NCI-H128 (cell line): ENCODE measurements around the gene ANKRD55.
"Not testable (repeated sequence)": the region's sequence is repeated elsewhere in the genome, so short reads cannot be mapped to it uniquely, and the experiment has no call there.

Experiments
- DNase-seq: peaks from one replicate; lab custom pipeline; 2025; ENCODE audit not compliant: unreplicated experiment; lab: John Stamatoyannopoulos, UW

ANKRD55 gene

DNA sequence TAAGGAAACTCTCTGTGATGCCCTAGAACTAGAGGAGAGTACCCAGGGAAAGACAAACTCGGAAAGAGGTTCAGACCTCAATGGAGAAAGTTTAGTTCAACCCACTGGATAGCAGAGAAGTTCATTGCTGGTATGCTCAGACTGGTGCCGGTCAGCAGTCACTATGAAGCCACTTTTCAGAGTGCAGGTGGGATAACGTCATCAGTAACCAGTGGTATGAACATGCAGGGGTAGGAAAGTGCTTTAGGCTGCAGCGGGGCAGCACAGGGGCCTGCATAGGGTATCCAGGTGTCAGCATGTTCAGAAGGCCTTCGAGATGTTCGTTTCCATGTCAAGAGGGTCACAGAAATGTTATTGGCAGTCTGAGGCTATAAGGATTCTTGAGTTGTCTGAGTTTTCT is 20.8 kb upstream of the ANKRD55 start:
- DNase-seq, result no peak

DNA sequence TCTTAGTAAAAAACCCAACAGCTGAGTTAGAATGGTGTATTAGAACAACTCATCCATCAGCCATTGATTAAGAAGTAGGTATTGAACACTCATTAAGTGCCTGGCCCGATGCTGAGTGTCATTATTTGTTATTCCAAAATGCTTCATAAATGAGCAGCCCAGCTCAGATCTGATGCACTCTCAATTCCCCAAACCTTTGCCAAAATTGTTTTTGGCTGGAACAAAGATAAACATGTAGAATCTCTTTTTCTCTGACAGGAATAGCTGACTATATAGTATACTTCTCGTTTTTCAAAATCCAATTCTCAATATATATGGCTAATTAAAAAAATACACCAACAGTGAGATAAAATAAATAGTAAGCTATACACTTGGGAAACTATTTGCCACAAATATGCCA is 20.0 kb upstream of the ANKRD55 start:
- no peak for DNase-seq

DNA sequence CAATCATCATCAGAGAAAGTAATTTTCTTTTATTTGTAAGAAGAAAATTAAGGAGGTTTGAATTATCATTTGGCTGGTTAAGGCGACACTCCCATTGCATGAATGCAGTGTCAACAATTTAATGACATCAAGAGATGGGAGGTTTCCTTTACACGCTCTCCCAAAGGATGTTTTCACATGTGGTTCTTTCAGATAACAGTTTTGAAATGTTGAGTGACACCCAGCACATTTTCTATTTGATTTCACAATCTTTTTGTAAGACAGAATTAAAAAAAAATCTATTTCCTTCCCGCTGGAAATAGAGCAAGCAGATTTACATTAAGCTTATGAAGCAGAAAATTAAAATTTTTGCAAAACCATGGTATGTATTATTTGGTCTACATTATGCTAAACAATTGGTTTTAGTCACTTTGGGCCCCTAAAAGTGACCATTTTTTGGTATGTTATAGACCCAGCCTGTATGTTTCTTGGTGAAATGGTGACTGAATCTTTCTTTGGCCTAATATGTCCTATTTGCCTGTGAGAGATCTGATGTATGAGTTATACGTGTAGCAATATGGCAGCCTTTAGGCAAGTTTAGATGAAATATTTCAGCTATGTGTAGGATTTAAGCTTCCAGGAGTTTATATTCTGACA is 18.9 kb upstream of the ANKRD55 start:
- DNase-seq, result no peak

DNA sequence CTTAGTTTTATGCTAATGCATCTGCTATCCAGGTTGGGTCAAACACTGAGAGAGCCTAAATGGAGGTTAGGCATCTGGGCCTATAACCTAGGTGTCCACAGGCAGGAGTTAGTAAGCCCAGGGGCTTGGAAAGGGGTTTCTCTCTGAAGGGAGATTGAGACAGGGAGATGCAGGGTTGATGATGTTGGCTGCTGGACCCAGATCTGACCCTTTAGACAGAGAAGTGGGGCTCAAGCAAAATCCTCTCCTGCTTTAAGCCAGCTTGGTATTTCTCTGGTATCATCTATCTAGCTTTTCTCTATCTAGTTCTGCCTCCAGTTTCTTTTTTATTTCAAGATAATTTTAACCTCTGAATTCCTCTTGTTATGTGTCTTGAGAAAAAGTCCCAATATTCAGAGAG is 18.3 kb upstream of the ANKRD55 start:
- DNase-seq, result no peak

DNA sequence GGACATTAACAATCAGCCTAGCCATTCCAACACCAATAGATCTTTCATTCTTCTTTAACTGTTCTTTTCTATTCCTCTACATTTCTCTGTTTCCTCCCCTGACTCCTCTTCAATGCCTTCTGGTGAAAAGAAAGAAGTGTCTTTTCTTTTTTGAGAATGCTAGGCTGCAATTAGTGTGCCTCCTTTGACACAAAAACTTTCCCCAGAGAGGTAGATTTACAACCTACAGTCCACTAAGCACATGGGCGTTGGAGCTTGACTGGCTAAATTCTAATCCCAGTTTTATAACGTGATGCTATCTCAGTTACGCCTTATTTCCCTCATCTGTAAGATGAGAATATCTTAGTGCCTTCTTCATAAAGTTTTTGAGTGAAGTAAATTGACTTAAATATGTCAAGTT is 16.9 kb upstream of the ANKRD55 start:
- no peak for DNase-seq

DNA sequence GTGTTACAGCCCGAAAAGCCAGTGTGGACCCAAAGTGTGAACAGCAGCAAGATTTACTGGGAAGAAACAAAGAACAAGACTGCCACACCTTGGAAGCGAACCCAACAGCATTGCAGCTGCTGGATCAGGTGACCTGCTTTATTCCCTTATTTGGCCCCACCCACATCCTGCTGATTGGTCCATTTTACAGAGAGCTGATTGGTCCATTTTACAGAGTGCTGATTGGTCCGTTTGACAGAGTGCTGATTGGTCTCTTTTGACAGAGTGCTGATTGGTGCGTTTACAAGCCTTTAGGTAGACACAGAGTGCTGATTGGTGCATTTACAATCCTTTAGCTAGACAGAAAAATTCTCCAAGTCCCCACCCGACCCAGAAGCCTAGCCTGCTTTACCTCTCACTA is 16.0 kb upstream of the ANKRD55 start:
- DNase-seq, result not testable (repeated sequence)

DNA sequence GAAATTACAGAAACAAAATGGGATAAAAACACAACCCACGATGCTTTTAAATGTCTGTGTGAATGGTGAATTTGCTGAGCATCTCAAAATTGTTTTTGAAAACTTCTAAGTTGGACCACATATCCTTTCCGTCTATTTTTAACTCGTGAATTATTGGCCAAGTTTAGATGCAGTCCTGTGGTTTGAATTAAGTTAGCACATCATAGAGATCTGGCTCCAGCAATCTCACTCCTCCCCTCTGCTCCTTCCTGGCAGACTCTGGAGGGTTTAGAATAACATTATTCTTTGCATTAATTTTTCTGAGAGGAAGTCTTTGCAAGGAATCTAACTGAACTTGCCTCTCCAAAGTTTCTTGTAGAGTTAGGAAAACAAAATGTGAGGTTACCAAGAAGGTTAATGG is 14.5 kb upstream of the ANKRD55 start:
- DNase-seq, result no peak

DNA sequence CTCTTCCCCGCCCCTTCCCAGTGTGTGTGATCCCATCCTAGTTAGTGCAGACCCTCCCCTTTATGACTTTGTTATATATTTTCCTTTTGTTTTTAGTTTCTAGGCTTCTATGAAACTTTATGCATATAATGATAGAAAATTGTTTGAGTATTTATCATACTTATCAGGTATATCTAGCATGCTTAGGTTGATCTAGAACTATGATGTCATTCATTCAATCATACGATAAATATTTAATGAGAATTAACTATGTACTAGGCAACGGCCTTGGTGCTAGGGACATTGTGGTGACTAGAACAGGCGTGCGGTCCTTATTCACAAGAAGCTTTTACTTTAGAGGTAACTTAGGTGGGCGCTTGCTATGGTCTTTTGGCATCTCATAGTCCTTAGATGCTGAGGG is 13.6 kb upstream of the ANKRD55 start:
- DNase-seq, result no peak

DNA sequence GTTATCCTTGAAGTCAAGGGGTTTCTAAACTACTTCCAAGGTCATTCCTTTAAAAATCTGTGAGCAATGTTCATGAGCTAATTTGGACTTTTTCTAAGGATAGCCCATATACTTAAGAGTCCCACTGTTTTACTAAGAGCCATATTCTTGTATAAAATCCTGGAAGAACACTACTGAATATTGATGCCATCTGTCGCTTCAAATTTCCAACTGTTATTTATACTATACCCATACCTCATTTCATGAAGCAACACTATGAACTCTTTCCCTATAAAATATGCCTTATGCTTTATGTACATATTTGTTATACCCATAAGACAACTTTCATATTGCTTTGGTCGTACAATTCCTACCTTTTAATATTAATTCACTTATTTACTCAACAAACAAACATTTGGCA is 12.4 kb upstream of the ANKRD55 start:
- DNase-seq, result no peak

DNA sequence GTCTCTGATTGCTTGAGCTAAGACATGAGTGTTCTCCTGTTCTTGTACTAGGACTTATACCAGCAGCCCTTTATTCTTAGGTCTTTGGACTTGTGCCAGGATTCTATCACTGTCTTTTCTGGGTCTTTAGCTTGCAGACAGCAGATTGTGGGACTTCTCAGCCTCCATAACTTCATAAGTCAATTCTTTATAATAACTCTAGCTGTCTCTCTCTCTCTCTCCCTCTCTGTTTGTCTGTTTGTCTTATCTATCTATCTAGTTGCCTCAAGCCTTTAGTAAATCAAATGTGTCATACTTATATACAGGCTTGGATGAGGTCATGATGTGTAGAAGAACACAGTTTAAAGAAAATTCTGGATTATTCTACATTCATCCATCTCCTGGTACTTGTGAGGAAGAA is 11.5 kb upstream of the ANKRD55 start:
- DNase-seq, result no peak

DNA sequence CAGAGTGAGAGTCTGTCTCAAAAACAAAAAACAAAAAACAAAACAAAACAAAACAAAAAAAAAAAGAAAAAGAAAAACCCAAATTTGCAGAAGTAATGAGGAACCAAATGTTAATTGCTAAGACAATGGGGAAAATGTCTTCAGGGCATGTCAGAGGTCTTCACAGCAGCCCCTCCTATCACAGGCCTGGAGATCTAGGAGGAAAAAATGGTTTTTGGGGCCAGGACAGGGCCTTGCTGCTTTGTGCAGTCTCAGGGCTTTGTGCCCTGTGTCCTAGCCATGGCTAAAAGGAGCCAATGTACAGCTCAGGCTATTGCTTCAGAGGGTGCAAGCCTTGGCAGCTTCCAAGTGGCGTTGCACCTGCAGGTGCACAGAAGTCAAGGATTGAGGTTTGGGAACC is 9.1 kb upstream of the ANKRD55 start:
- DNase-seq, result not testable (repeated sequence)

DNA sequence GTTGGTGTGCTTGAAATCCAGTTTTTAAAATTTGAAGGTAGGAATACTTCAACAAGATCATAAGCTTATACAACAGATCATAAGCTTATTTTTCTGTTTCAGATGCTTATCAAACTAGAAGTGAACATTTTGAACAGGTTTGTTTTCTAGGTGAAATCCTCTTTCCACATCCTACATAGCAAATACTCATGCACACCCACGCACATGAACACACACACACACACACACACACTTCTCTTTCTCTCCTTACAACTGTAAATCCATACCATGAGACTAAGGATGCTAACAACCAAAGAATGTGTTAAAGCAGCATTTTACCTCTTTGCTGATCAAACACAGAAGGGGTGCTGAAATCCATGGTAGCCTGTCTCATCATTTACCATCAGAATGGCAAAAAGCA is 592 bp downstream of the ANKRD55 start:
- no peak for DNase-seq

DNA sequence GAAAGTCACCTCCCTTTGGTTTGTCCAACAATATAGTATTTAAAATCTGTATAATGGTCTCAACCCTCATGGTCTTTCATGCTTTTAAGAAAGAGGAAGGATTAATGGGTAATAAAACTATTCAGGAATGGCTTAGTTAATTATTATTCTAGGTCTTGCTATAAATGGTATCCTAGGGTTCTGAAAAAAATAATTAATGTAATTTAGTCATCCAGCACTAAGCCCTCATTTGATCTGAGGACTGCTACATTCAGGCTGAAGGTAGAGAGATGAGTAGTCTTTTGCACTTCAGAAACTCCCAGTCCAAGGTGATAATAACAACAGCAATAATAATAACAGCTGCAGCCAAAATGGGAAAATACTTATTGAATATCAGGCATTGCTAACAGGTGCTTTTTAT is 2.6 kb downstream of the ANKRD55 start:
- no peak for DNase-seq

DNA sequence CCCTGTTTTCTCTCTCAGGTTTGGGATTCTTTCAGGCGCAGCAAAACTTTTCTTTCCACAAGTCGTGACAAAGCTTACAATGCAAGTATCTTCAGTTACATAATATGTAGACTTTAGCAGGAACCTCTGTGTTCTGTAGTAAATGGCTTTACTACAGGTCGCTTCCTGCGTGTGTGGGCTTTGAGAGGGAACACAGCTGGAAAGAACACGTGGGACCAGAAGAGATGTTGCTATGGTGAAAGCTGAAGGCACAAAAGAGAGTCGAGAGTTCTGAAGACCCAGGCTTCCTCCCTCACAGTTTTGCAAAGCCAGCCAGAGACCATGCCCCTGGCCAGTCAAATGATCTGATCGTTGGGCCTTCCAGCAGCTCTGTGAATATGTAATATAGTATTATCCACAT is 4.0 kb downstream of the ANKRD55 start:
- DNase-seq, result no peak

DNA sequence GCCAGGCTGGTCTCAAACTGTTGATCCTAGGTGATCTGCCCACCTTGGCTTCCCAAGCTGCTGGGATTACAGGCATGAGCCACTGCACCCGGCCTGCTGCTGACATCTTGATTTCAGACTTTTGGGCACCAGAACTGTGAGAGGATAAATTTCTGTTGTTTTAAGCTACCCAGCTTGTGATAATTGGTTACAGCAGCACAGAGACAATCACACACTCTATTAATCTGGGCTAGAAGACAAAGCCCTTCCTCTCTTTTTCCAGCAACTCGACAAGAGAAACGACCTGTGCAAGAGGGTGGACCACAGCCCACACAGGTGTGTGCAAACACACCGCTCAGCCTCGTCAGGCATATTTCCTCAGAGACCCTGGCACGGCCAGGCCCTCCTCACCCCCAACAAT is 4.5 kb downstream of the ANKRD55 start:
- DNase-seq, result no peak

DNA sequence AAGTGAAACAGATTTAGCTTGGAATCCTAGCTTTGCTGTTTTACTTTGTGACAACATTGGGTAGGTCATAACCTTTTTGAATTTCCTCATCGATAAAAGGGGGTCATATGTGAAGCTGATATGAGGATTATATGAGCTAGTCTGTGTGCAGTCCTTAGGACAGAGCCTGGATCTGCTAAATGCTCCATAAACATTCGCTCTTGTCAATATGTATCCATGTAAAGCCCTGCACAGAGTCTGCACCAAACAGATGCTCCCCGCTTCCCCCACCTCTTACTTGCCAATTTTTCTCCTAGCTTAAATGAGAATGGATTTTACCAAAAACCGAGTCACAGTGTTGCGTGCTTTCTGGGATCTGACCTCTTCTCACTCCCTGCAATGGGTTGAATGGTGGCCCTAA is 5.4 kb downstream of the ANKRD55 start:
- no peak for DNase-seq

DNA sequence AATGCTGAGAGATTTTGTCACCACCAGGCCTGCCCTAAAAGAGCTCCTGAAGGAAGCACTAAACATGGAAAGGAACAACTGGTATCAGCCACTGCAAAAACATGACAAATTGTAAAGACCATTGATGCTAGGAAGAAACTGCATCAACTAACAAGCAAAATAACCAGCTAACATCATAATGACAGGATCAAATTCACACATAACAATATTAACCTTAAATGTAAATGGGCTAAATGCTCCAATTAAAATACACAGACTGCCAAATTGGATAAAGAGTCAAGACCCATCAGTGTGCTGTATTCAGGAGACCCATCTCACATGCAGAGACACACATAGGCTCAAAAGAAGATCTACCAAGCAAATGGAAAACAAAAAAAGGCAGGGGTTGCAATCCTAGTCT is 9.8 kb downstream of the ANKRD55 start:
- DNase-seq, result not testable (repeated sequence)

DNA sequence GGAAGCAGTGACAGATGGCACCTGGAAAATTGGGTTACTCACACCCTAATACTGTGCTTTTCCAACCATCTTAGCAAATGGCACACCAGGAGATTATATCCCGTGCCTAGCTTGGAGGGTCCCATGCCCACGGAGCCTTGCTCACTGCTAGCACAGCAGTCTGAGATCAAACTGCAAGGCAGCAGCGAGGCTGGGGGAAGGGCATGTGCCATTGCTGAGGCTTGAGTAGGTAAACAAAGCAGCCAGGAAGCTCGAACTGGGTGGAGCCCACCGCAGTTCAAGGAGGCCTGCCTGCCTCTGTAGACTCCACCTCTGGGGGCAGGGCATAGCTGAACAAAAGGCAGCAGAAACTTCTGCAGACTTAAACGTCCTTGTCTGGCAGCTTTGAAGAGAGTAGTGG is 11.5 kb downstream of the ANKRD55 start:
- not testable (repeated sequence) for DNase-seq

DNA sequence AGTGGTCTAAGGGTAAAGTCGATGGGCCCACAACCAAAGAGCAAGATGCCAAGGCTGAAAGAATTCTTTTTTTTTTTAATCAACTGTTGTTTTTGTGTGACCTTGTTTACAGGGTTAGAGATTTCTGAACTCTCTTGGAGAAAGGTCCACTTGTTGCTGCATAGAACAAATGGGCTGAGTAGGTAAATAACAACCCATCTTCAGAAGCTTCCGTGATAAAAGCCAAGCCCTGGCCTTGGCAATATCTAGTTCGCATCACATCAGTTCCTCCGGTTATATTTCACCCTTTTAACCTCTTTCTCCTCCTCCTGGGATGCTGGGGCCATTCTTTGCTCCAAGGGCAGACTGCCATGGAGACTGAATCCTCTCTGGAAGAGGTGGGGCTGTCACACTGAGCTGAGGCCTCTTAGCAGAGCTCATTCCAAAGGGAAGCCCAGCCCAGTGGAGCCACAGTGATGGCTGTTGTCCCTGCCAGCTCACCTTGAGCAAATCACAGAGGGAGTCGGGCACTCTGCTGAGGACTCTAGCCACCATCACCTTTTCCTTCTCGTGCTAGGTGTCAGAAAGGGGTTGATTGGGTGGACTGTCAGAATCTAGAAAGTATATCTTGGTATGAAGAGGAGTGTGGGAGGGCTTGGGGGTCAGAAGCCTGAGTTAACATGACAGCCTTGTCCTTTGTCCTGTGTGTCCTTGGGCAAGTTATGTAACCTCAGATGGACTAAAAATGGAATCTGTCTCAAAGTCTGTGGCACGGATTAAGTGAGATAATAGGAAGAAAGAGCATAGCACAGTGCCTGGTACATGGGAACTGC is 17.9 kb downstream of the ANKRD55 start:
- no peak for DNase-seq

DNA sequence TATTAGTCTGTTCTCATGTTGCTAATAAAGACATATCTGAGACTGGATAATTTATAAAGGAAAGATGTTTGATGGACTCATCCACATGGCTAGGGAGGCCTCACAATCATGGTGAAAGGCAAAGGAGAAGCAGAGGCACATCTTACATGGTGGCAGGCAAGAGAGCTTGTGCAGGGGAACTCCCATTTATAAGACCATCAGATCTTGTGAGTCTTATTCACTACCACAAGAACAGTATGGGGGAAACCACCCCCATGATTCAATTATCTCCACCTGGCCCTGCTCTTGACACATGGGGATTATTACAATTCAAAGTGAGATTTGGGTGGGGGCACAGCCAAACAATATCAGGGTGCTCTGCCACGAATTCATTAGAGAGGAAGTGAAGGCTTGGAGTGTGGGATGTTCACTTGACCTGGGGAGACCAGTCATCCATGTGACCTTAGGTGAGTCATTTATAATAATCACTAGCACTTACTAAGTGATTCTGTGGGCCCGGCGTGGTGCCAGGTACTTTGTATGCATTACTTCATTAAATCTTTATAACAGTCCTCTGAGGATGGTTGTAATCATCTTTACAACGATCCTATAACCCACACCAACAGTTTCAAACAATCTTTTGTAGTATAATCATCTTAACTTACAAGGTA is 19.1 kb downstream of the ANKRD55 start:
- not testable (repeated sequence) for DNase-seq

DNA sequence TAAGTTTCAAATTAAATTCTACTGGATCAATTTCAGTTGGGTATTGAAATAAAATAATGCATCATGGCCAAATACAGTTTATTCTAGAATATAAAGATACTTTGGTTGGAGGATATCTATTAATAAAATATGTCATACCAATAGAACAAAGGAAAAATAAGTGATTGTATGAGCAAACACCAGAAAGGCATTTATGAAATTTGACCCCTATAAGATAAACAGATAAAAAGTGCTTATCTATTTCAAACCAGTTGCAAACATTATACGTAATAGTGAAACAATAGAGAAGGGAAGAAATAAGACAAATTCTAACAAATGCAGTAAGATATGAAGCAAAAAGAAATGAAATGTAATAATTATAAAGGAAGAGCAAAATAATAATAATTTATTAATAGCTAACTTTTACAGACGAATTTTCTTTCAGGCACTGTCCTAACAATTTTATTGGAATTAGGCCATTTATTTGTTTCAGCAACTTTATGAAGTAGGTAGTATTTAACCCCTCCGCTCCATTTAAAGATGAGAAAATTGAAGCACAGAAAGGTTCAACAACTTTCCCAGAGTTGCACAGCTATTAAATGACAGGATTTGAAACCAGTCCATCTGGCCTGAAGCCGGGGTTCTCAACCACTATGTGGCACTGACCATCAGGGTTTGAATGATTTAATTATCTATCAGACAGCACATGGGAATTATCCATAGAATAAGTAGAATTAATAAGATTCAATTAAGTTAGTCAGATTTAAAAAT is 20.8 kb downstream of the ANKRD55 start:
- no peak for DNase-seq
